ENCODE results near the gene JUND.

Gene JUND

GRCh38 chr19:18253130-18253529 is 28.3 kb downstream of the JUND start:
- H3F3A ChIP-seq (ENCODE audit: insufficient read depth), result peaks cover 7% of the 10 kb centered on the region; the same call in 1 of the 2 replicates
- no peak overlapping the region for H3K27ac ChIP-seq (ENCODE audit: low read depth, low read length)
- H3K36me3 ChIP-seq (ENCODE audit: low read length), result no peaks in the 10 kb centered on the region
- no peaks in the 10 kb centered on the region for H4K20me1 ChIP-seq (ENCODE audit: low read depth, low read length)
- peaks cover 7% of the 10 kb centered on the region; the same call in 1 of the 2 replicates for H3K9me3 ChIP-seq (ENCODE audit: insufficient read depth, low read length)
- no peak overlapping the region for H3K4me2 ChIP-seq (ENCODE audit: low read depth, low read length, poor library complexity, severe bottlenecking)
- H3K4me3 ChIP-seq (ENCODE audit: insufficient read depth, low read length, poor library complexity, severe bottlenecking), result no peak overlapping the region
- no peaks in the 10 kb centered on the region for H3K27me3 ChIP-seq (ENCODE audit: low read length)
- no peak overlapping the region for H2AFZ ChIP-seq (ENCODE audit: low read depth, low read length, severe bottlenecking)
- no peak overlapping the region for H3K9ac ChIP-seq (ENCODE audit: low read length)
- H3K79me2 ChIP-seq (ENCODE audit: insufficient read depth, low read length), result no peaks in the 10 kb centered on the region
- TF ChIP-seq EZH2phosphoT487 (conservative IDR thresholded peaks at IDR 0.05; ENCODE audit: low read length) (no peak), CTCF (IDR thresholded peaks at IDR 0.05; ENCODE audit: insufficient read depth, low read length, poor library complexity, severe bottlenecking) (no peak)
- H3K9me2 ChIP-seq (replicated peaks; ENCODE audit: insufficient read depth, low read length), result no peaks in the 10 kb centered on the region

GRCh38 chr19:18252370-18252717 is 29.1 kb downstream of the JUND start:
- Histone ChIP-seq H3K27me3 (ENCODE audit: low read length) (no peaks in the 10 kb centered on the region), H3K36me3 (ENCODE audit: low read length) (no peaks in the 10 kb centered on the region), H3K4me2 (ENCODE audit: low read depth, low read length, poor library complexity, severe bottlenecking) (no peak overlapping the region), H3K4me3 (ENCODE audit: insufficient read depth, low read length, poor library complexity, severe bottlenecking) (no peak overlapping the region), H3K9ac (ENCODE audit: low read length) (no peak overlapping the region), H3K79me2 (ENCODE audit: insufficient read depth, low read length) (no peaks in the 10 kb centered on the region), H3K27ac (ENCODE audit: low read depth, low read length) (no peak overlapping the region), H4K20me1 (ENCODE audit: low read depth, low read length) (no peaks in the 10 kb centered on the region), H2AFZ (ENCODE audit: low read depth, low read length, severe bottlenecking) (no peak overlapping the region), H3K9me2 (replicated peaks; ENCODE audit: insufficient read depth, low read length) (no peaks in the 10 kb centered on the region), H3K9me3 (ENCODE audit: insufficient read depth, low read length) (peaks cover 7% of the 10 kb centered on the region; the same call in 1 of the 2 replicates), H3F3A (ENCODE audit: insufficient read depth) (peaks cover 7% of the 10 kb centered on the region; the same call in 1 of the 2 replicates)
- TF ChIP-seq CTCF (IDR thresholded peaks at IDR 0.05; ENCODE audit: insufficient read depth, low read length, poor library complexity, severe bottlenecking), result no peak
- no peak for TF ChIP-seq EZH2phosphoT487 (conservative IDR thresholded peaks at IDR 0.05; ENCODE audit: low read length)

- Histone ChIP-seq H3K9ac (ENCODE audit: low read length) (no peak overlapping the region), H3K4me2 (ENCODE audit: low read depth, low read length, poor library complexity, severe bottlenecking) (no peak overlapping the region), H3K9me2 (replicated peaks; ENCODE audit: insufficient read depth, low read length) (no peaks in the 10 kb centered on the region), H3K4me3 (ENCODE audit: insufficient read depth, low read length, poor library complexity, severe bottlenecking) (no peak overlapping the region), H3K79me2 (ENCODE audit: insufficient read depth, low read length) (no peaks in the 10 kb centered on the region), H3K27me3 (ENCODE audit: low read length) (no peaks in the 10 kb centered on the region), H2AFZ (ENCODE audit: low read depth, low read length, severe bottlenecking) (no peak overlapping the region), H3F3A (ENCODE audit: insufficient read depth) (peaks cover 7% of the 10 kb centered on the region; the same call in 1 of the 2 replicates), H3K36me3 (ENCODE audit: low read length) (no peaks in the 10 kb centered on the region), H3K9me3 (ENCODE audit: insufficient read depth, low read length) (peaks cover 7% of the 10 kb centered on the region; the same call in 1 of the 2 replicates), H3K27ac (ENCODE audit: low read depth, low read length) (no peak overlapping the region), H4K20me1 (ENCODE audit: low read depth, low read length) (no peaks in the 10 kb centered on the region)
- TF ChIP-seq CTCF (IDR thresholded peaks at IDR 0.05; ENCODE audit: insufficient read depth, low read length, poor library complexity, severe bottlenecking) (peak; percentile 94), EZH2phosphoT487 (conservative IDR thresholded peaks at IDR 0.05; ENCODE audit: low read length) (no peak)
These were observed 29.6 kb downstream of the JUND start for GRCh38 chr19:18251587-18252369.

All from SU-DHL-6 (cell line).